Measurements from ENCODE around the gene RNF17.

GRCh38 chr13:24802074-24802473 is 38.1 kb downstream of the RNF17 start:
- TF ChIP-seq, protein P1, sequence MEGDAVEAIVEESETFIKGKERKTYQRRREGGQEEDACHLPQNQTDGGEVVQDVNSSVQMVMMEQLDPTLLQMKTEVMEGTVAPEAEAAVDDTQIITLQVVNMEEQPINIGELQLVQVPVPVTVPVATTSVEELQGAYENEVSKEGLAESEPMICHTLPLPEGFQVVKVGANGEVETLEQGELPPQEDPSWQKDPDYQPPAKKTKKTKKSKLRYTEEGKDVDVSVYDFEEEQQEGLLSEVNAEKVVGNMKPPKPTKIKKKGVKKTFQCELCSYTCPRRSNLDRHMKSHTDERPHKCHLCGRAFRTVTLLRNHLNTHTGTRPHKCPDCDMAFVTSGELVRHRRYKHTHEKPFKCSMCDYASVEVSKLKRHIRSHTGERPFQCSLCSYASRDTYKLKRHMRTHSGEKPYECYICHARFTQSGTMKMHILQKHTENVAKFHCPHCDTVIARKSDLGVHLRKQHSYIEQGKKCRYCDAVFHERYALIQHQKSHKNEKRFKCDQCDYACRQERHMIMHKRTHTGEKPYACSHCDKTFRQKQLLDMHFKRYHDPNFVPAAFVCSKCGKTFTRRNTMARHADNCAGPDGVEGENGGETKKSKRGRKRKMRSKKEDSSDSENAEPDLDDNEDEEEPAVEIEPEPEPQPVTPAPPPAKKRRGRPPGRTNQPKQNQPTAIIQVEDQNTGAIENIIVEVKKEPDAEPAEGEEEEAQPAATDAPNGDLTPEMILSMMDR (conservative IDR thresholded peaks at IDR 0.05 in 1 of 2, IDR thresholded peaks at IDR 0.05 in 1 of 2; ENCODE audit: extremely low read depth in 1 of 2, insufficient read depth in 1 of 2, low read depth in 1 of 2, low read length in 2 of 2): no peak
- no peak for TF ChIP-seq EZH2 (IDR thresholded peaks at IDR 0.05; ENCODE audit: borderline replicate concordance, low read length)
